NCI-H446 (cell line): Measurements from ENCODE around the gene ESYT1.

Source experiments
- DNase-seq, 2 experiments: peaks; one replicate each; lab custom pipeline; 2025; lab: John Stamatoyannopoulos, UW

The ESYT1 gene

DNA sequence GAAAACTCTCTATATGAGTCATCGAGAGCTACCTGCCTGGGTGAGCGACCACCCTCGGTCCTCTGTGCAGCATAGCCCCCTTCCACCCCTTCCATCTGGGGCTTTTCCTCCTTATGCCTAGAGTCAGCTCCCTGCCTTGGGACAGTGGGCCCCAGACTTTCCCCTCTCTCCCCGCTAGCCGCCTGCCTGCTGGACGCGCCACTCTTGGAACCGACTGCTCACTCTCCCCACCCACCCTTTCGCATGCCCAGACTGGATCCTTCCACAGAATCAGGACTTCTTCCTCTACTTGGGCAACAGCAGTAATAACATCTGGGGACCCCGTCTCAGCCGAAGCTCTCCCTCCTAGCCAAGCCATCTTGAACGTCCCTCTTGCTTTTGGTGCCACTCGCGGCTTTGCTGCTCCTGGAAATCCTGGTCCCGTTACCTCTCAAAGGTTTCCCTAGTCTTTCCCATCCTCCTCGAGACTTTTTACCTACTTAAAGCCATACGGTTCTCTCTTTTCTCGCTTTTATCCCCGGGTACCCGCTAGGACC, 671 bp downstream of the ESYT1 start:
- DNase-seq: no peak

DNA sequence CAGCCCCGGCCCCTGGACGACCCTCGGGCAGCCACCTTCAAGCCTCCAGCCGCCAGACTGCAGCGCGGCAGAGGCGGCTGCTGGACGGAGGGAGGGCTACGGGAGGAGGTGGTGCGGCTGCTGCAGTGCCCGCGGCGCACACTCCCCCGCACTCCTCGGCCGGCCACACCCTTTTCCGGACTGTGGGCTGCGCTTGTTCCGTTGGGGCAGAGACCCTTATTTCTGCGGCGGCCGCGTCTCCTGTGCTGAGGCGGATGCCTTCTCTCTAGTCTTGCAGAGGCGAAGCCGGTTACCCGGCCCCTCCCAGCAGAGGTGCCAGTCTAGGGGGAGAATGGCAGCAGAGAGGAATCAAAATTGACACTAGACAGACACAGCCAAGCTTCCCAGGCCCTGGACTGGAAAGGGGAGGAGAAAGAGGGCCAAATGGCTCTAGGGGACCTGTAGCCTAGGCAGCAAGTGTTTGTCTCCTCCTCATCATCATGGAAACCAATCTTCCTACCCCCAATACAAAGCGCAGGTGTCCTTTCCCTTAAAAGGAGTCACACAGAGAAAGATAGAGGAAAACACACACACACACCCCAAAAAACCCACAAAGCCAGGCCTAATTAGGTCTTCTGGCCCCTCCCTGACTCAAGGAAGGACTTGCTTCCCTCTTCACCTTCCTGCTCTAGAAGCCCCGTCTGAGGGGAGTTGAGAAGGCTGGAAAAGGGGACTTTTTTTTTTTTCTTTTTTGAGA, 1.3 kb downstream of the ESYT1 start:
- DNase-seq: no peak

DNA sequence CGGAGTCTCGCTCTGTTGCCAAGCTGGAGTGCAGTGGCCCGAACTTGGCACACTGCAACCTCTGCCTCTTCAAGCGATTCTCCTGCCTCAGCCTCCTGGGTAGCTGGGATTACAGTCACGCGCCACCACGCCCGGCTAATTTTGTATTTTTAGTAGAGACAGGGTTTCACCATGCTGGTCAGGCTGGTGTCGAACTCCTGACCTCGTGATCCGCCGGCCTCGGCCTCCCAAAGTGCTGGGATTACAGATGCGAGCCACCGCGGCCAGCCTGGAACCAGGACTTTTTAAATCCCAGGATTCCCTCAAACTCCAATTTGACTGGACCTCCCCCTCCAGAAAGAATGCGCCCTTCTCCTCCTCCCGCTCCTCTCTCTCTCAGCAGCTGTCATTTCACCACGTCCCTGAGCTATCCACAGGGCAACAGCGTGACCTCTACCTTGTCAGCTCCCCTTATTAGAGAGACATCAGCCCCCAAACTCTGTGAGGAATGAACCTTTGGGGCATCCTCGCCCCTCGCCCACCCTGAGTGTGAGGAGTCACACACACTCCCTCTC, 2.0 kb downstream of the ESYT1 start:
- DNase-seq: no peak

DNA sequence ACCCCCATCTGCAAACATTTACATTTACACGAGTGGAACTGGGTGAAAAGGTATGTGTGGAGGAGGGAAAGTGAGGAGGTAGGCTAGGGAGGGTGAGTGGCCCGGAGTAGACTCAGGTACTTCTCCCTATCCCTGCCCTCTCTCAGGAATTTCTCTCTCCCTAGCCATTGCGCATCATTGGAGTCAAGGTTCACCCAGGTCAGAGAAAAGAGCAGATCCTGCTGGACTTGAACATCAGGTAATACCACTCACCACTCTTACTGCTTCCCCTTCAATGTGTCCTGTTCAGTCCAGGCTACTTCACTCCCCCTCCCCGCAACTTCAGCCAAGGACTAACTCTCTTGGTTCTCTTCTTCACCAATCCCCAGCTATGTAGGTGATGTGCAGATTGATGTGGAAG, 2.8 kb downstream of the ESYT1 start:
- DNase-seq: no peak

DNA sequence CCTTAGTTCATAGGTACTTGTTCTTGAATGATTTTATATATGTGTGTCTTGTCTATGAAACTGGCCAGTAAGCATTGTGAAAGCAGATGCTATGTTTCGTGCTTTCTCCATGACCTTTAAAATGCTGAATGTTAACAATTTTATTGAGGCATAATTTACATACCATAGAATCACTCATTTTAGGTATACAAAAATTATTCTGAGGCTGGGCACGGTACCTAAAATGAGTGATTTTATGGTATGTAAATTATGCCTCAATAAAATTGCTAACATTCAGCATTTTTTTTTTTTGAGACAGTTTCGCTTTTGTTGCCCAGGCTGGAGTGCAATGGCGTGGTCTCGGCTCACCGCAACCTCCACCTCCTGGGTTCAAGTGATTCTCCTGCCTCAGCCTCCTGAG, 6.8 kb downstream of the ESYT1 start:
- DNase-seq: no peak

DNA sequence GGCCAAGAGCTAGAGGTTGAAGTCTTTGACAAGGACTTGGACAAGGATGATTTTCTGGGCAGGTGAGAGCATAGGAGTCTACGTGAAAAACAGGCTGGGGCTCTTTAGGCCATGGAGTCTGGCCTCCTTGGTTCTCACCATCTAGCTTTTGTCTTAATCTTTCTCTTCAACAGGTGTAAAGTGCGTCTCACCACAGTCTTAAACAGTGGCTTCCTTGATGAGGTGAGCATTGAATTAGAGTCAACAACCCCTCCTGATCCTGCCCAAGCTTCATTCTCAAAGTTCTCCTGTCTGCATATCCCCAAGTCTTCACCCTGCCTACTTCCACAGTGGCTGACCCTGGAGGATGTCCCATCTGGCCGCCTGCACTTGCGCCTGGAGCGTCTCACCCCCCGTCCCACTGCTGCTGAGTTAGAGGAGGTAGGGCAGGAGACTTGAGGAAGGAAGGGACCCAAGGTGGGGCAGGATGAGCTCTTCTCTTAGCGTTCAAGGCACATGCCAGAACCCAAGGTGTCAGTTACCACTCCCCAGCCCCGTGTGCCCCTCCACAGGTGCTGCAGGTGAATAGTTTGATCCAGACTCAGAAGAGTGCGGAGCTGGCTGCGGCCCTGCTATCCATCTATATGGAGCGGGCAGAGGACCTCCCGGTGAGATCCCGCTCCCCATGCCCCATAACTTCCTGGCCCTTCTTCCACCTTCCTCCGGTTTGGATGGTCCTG, 9.9 kb downstream of the ESYT1 start:
- no peak for DNase-seq

DNA sequence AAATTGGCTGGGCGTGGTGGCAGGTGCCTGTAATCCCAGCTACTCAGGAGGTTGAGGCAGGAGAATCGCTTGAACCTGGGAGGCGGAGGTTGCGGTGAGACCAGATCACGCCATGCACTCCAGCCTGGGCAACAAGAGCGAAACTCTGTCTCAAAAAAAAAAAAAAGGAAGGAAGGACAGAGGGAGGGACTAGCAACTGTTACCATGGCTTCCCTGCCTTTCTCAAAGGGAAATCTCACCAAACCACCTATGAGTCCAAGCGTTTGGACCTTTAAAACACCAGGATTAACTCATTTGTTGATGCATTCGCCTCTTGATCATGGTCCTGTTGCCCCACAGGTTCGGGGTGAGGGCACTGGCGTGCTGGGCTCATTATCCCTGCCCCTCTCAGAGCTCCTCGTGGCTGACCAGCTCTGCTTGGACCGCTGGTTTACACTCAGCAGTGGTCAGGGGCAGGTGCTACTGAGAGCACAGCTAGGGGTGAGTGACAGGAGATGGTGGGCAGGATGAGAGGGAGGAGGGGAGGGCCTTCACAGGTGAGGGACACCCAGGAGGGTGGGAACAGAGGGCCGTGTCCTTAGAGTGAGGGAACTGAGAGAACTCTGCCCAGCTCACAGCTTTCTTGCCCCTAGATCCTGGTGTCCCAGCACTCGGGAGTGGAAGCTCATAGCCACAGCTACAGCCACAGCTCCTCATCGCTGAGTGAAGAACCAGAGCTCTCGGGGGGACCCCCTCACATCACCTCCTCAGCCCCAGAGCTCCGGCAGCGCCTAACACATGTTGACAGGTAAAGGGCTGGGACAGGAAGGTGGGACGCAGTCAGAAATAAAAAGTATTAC, 14.1 kb downstream of the ESYT1 start:
- no peak for DNase-seq

DNA sequence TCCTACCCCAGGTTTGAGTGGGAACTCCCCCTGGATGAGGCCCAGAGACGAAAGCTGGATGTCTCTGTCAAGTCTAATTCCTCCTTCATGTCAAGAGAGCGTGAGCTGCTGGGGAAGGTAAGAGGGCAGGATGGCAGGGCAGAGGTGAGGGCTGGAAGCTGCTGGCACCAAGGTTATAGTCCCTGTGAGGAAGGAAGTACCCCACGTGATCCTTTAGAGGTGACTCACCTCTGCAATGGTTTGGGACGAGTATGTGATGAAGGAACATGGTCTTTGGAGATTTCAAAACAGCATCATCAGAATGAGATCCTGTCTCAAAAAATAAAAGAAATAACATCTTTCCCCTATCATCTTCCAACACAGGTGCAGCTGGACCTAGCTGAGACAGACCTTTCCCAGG, 15.2 kb downstream of the ESYT1 start:
- no peak for DNase-seq

DNA sequence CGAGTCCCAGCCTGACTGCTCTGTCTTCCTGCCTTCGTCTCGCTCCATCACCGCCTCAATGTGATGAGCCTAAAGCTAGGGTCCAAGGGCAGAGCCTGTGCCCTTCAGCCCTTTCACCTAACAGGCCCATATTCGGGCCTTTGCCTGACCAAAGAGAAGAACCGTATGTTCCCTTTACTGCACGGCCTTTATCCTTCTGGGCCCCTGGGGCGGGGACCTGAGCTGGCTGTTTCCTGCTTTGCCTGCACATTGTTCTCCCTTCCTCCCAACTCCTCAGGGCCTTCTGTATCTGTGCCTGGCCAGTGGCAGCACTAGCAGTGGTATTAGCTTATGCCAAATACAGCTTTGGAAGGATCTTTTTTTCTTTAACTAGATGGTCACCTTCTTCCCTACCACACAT, 15.8 kb downstream of the ESYT1 start:
- DNase-seq: no peak

DNA sequence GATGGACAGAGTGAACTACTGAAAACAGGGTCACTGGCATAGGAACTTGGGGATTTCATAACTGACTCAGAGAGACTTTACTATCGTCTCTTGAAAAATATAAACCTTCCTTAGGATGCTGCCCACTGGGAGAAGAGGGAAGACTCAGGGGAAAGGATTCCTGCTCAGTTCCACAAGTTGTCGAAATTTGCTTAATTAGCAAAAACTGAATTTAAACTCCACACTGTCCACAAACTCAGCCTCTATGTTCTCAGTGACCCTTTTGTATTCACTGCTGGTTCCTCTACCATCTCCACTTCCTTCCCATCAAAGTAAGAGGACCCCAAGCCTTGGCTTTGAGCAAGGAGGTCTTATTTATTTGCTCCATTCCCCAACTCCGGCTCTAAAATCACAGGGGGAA, 17.1 kb downstream of the ESYT1 start:
- no peak for DNase-seq

DNA sequence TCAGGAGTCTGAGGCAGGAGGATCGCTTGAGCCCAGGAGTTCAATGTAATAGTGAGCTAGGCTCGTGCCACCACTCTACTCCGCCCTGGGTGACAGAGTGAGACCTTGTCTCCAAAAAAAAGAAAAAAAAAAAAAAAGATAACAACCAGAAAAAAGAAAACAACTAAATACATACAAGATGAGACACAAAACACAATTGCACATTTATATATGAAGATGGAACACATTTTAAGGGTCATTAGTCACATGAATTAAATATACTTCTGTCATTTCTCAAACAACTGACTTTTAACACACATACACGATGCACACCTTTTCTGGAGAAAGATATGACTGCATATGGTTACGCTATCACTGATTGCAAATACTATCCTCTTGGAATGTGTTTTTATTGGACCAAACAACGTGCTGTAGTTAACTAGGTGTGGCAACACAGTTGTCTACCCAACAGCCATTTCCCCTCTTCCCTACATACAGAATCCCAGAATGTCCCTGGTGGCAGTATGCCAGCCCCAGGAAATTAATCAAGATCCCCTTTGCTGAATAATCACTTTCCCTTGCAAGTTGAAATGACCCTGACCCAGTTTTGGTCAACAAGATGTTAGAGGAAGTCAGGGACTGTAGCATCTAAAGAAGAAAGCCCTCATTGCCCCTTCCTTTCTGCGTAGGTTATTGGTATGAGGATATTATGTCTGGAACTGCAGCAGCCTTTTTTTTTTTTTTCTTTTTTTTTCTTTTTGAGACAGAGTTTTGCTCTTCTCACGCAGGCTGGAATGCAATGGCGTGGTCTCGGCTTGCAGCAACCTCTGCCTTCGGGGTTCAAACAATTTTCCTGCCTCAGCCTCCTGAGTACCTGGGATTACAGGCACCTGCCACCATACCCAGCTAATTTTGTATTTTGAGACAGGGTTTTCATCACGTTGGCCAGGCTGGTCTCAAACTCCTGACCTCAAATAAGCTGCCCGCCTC, 18.7 kb downstream of the ESYT1 start:
- no peak for DNase-seq

DNA sequence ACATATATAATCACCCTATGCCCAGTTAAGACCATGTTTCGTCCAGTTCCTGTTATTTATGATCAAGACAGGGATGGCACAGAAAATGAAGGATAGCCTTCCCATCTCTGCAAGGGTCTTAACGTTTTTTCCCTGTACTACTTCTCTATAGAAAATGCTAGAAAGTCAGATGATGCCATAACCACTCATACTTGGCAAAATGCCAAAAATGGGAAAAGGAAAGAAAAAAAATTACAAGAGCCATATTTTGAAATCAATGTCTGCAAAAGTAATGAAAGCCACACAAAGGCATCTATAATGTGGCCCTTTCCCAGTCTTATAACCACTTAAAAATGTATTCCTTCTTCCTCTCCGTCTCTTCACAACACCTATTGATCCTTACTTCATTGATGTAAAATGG, 22.5 kb downstream of the ESYT1 start:
- DNase-seq: no peak

DNA sequence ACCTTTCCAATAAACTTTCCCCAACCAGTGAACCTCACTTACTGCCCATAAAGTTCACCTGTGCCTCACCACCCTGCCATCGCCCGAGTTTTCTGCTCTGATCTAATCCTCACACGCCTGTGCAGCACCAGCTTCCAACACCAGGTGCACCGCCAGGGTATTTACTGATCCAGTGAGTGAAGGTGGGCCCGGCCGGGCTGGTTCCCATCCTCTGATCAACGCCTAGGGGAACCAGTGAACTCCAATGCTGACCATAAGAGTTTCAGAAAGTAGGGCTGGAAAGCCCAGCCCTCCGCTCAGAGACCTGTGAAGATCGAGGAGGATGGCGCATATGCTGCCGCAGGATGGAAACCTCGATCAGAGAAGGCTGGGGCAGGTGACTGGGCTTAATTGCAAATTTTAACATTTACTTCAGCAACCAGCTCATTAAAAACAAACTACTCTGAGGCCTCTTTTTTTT, 23.6 kb downstream of the ESYT1 start:
- DNase-seq: no peak

DNA sequence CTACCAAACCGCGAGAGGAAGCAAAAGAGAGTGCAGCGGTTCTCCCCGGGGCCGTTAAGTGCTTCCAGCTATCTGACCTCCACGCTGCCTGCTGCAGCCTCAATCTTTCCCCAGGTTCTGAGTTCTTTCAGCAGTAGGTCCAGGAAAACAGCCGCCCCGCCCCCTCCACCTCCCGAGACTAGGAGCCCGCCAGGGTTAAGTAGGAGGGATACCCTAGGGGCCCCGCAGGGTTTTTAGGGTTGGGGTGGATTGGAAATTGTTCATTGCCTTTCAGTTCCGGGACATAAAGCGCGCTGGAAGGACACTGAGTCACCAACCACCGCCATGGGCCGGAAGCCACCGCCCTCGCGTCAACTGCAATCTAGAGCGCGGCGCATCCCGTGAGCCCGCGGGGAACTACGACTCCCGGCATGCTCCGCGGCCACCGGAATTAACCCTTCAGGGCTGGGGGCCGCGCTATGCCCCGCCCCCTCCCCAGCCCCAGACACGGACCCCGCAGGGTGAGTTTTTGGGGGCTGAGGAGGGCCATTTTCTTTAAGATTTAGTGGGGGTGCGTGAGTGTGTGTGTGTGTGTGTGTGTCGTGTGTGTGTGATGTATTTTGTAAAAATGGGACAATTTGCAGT, 24.2 kb downstream of the ESYT1 start, which contains the start of gene MYL6B:
MYL6B (plus strand) TSS at position 456 of the 624 bp plus-strand sequence. CDS start 1,332 bp downstream, outside the sequence.
- peak; percentile 57 to 89 for DNase-seq

DNA sequence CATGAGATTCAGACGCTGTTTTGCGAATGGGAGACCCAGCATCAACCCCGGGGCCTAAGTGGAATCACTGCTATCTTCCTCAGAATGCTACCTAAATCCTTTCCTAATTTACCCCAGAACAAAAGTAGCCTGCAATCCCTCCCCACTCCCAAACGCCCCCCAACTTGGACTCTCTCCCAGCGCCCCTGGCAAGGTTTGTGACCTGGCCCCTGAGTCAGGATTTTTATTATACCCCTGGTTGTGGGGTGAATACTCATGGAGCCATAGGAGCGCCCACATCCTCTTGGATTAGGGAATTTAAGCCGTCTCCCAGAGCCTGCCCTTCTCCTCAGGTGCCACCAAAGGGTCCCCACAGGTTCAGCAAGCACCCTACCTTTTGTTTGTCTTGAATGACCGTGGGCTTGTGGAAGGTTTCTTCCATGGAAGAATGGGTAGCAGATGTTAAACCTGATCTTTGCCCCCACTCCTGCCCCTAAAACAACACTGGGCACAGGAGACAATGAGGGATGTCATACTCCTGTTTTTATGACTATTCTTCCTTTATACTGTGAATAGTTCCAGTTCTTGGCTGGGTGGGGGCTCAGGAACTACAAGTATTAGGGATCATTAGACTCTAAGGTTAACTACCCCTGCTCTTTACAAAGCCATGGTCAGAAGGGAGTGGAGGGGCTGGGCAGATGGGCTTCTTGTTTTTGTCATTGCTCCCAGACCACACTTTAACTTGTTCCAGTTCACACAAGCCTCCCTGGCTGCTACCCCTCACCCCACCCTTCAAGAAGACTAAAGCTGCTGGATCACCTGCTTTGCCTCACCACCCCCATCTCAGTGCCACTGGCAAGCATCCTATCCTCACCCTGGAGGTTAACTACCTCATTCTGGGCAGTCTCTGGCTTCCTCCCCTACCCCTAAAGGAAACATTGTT, 24.9 kb downstream of the ESYT1 start:
- DNase-seq: no peak

DNA sequence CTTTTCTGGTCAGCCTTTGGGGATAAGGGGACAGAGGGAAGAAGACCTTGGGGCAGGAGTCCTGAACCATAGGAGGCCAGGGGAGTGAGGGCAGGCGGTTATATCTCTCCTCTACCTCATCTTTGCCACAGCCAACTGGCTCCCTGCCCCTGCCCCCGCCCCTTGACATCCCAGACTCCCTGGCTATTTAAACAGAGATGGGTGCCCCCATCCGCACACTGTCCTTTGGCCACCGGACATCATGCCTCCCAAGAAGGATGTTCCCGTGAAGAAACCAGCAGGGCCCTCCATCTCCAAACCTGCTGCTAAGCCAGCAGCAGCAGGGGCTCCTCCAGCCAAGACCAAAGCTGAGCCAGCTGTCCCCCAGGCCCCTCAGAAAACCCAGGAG, 25.6 kb downstream of the ESYT1 start:
- no peak for DNase-seq

DNA sequence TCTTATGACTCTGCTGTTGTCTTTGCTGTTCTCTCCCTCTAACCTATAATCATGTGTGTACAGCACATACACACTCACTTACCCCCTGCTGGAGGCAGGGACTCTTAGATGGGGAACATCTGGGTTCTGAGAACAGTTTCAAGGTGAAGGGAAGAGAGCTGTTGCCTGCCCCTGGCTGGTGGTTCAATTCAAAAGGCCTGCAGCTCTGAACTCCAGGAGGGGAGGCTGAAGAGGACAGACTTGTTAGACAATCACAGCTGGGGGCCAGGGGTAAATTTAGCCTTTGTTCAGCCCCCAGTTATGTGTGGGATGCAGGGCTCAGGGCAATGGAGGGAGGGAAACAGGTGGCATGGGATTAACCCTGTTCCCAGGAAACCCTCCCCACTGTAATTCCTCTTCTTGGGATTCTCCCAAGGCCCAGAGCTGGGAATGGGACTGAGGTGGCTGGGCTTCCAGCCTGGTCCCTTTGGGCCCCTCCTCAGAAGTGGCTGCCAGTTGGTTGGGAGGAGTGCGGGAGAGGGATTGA, 26.2 kb downstream of the ESYT1 start:
- DNase-seq: no peak

DNA sequence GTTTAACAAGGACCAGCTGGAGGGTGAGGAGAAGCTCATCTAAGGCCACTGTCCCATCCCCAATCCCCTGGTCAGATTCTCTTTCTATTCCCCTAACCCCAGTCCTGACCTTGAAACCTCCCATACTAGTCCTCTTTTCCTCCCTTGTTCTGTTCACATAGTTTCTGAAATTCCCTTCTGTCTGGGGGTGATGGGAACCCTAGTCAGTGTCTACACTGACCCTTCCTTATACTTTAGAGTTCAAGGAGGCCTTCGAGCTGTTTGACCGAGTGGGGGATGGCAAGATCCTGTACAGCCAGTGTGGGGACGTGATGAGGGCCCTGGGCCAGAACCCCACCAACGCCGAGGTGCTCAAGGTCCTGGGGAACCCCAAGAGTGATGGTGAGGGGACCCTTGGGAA, 26.8 kb downstream of the ESYT1 start:
- DNase-seq: no peak

DNA sequence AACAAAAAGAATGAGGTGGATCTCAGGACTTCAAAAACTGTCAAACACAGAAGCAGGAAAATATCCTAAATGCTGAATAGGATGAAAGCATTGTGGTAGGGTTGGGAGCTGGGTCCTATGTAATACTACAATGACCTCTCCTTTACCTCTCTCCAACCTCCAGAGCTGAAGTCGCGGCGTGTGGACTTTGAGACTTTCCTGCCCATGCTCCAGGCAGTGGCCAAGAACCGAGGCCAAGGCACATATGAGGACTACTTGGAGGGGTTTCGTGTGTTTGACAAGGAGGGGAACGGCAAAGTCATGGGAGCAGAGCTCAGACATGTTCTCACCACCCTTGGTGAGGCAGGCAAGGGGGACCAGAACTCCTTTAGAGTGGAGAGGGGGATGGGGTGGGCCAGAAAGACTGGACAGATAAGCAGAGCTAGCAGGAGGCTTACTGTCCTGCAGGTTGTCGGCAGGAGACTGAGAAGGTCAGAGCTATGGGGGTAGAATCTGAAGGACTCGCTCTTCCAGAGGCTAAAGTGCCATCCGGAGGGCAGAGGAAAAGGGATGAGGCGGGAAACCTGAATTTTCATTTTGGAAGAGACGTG, 27.3 kb downstream of the ESYT1 start:
- no peak for DNase-seq
